Loucy (cell line): Measurements from ENCODE around the gene ETNK2.

Experiments used
- H2AFZ ChIP-seq: fragments of 200-600 bp; sonication (generic); 2 replicates; pipeline ENCODE4 v1.6.0; 2016; ENCODE audit warnings: antibody characterized with exemption, mild to moderate bottlenecking, low read length, moderate library complexity
- H3F3A ChIP-seq: fragments of 200-600 bp; 2 replicates; pipeline ENCODE4 v1.6.0; 2016; ENCODE audit warnings: antibody characterized with exemption, low read depth, mild to moderate bottlenecking
- H3K27me3 ChIP-seq: fragments of 200-600 bp; sonication (generic); 2 replicates; pipeline ENCODE4 v1.6.1; 2014; ENCODE audit warnings: low read length, mild to moderate bottlenecking; ENCODE audit not compliant: insufficient read depth, poor library complexity, severe bottlenecking
- H3K36me3 ChIP-seq: fragments of 200-600 bp; sonication (generic); 2 replicates; pipeline ENCODE4 v1.6.1; 2016; ENCODE audit warnings: low read length; ENCODE audit not compliant: insufficient read depth
- H3K4me1 ChIP-seq: fragments of 200-600 bp; sonication (generic); 2 replicates; pipeline ENCODE4 v1.5.1; 2014; ENCODE audit warnings: low read length, mild to moderate bottlenecking; ENCODE audit not compliant: insufficient read depth, poor library complexity, severe bottlenecking
- H3K4me2 ChIP-seq: fragments of 200-600 bp; sonication (generic); 2 replicates; pipeline ENCODE4 v1.6.0; 2014; ENCODE audit warnings: antibody characterized with exemption, low read length, low read depth, mild to moderate bottlenecking; ENCODE audit not compliant: poor library complexity, severe bottlenecking
- H3K4me3 ChIP-seq: fragments of 200-600 bp; sonication (generic); 2 replicates; pipeline ENCODE4 v1.5.1; 2014; ENCODE audit warnings: low read length, mild to moderate bottlenecking, mixed read lengths; ENCODE audit not compliant: poor library complexity, severe bottlenecking
- H3K79me2 ChIP-seq: fragments of 200-600 bp; sonication (generic); 2 replicates; pipeline ENCODE4 v1.6.1; 2014; ENCODE audit warnings: low read length; ENCODE audit not compliant: insufficient read depth
- H3K9ac ChIP-seq: fragments of 200-600 bp; sonication (generic); 2 replicates; pipeline ENCODE4 v1.6.0; 2014; ENCODE audit warnings: mild to moderate bottlenecking, low read depth, low read length, moderate library complexity; ENCODE audit not compliant: poor library complexity, severe bottlenecking
- H3K9me2 ChIP-seq: fragments of 200-600 bp; sonication (generic); replicated peaks from 2 replicates; pipeline ENCODE4 v1.6.1; 2016; ENCODE audit warnings: low read depth, low read length, mixed read lengths
- H3K9me3 ChIP-seq: fragments of 200-600 bp; sonication (generic); 2 replicates; pipeline ENCODE4 v1.6.1; 2014; ENCODE audit warnings: mild to moderate bottlenecking, antibody characterized with exemption, low read length, low read depth; ENCODE audit not compliant: insufficient read depth
- H4K20me1 ChIP-seq: fragments of 200-600 bp; sonication (generic); 2 replicates; pipeline ENCODE4 v1.6.0; 2014; ENCODE audit warnings: antibody characterized with exemption, low read length, mild to moderate bottlenecking; ENCODE audit not compliant: insufficient read depth, poor library complexity, severe bottlenecking
- EZH2phosphoT487 ChIP-seq: fragments of 200-600 bp; IDR thresholded peaks from 2 replicates; pipeline ENCODE4 v1.6.1; 2018; ENCODE audit warnings: antibody characterized with exemption, mild to moderate bottlenecking, moderate library complexity, borderline replicate concordance
- TF ChIP-seq, protein P1 (sequence below): fragments of 200-600 bp; sonication (generic); conservative IDR thresholded peaks from 2 replicates; pipeline ENCODE4 v1.5.1; 2014; ENCODE audit warnings: mild to moderate bottlenecking, antibody characterized with exemption, low read length

Gene ETNK2

DNA sequence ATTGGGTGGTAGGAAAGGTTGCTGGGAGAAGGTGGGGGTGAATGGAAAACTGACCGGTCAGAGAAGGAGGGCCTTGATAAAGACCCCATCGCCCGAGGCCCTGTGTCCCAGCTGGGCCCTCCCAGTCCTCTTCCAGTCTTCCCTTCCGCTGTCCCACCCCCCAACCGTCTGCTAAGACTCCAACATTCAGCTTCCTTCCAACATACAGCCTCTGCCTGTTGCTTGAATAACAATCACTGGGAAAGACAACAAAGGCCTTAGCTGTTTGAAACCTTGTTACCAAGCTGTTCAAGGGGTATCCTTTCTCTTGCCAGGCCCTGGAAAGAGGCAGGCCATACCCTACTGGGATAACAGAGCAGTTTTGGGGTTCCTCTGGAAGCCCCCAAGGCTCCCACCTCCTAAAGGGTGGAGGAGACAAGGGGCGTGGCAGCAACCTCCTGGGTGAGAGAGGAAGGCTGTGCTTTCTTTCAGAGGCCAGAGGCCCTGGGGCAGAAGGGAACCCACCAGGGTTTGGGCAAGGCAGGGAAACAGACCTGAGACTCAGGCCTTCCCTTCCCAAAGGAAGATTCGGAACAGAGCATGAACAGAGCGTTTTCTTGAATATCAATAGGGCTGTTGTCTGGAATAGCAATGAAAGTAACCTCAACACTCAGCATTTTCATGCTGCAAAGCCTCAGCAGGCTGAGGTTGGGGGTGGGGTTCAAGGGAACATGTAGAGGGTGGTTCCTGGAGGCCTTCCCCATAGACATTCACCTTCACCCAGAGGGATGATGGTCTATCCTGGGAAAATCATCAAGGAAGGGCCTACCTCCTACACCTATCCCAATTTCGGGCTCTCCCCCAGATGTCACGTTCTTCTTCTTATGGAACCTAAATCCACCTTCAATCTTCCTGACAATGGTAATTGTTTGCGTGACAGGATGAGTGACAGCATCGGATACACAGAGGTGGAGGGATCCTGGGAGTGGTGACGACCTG is 4.1 kb downstream of the ETNK2 start:
- no peaks in the 10 kb centered on the region for H3K9me3 ChIP-seq
- peaks cover 4% of the 10 kb centered on the region for H3K4me1 ChIP-seq
- no peak overlapping the region for H3K4me3 ChIP-seq
- H3F3A ChIP-seq = no peaks in the 10 kb centered on the region
- H3K9me2 ChIP-seq = no peaks in the 10 kb centered on the region
- no peaks in the 10 kb centered on the region for H3K27me3 ChIP-seq
- TF ChIP-seq EZH2phosphoT487 = no peak
- TF ChIP-seq, protein P1, sequence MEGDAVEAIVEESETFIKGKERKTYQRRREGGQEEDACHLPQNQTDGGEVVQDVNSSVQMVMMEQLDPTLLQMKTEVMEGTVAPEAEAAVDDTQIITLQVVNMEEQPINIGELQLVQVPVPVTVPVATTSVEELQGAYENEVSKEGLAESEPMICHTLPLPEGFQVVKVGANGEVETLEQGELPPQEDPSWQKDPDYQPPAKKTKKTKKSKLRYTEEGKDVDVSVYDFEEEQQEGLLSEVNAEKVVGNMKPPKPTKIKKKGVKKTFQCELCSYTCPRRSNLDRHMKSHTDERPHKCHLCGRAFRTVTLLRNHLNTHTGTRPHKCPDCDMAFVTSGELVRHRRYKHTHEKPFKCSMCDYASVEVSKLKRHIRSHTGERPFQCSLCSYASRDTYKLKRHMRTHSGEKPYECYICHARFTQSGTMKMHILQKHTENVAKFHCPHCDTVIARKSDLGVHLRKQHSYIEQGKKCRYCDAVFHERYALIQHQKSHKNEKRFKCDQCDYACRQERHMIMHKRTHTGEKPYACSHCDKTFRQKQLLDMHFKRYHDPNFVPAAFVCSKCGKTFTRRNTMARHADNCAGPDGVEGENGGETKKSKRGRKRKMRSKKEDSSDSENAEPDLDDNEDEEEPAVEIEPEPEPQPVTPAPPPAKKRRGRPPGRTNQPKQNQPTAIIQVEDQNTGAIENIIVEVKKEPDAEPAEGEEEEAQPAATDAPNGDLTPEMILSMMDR = no peak
- H3K79me2 ChIP-seq = no peaks in the 10 kb centered on the region
- H3K9ac ChIP-seq = no peak overlapping the region
- H4K20me1 ChIP-seq = no peaks in the 10 kb centered on the region
- H2AFZ ChIP-seq = no peak overlapping the region
- H3K36me3 ChIP-seq = no peaks in the 10 kb centered on the region
- no peak overlapping the region for H3K4me2 ChIP-seq

DNA sequence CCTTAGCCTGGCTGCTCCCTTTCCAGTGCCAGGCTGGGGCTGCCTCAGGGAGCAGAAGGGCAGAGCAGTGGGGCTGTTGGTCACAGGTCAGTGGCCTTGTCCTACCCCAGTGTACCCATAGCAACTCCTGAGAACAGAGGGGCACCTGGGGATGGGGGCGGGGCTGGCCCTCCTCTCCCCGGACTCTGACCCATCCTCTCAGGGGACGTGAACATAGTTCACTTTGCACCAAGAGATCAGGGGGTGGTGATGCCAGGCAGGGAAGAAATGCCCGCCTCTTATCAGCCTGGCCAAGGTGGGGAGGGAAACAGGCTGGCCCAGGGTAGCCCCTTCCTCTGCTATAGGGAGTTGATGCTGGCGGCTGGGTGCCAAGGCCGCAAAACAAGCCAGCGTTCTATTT is 4.9 kb downstream of the ETNK2 start:
- Histone ChIP-seq H3K9me2 (no peaks in the 10 kb centered on the region), H4K20me1 (no peaks in the 10 kb centered on the region), H3K27me3 (no peaks in the 10 kb centered on the region), H3F3A (no peaks in the 10 kb centered on the region), H2AFZ (no peak overlapping the region), H3K9me3 (no peaks in the 10 kb centered on the region), H3K79me2 (no peaks in the 10 kb centered on the region), H3K4me3 (no peak overlapping the region), H3K4me1 (no peaks in the 10 kb centered on the region), H3K36me3 (no peaks in the 10 kb centered on the region), H3K9ac (no peak overlapping the region), H3K4me2 (no peak overlapping the region)
- TF ChIP-seq, protein P1 = no peak
- TF ChIP-seq EZH2phosphoT487 = no peak

DNA sequence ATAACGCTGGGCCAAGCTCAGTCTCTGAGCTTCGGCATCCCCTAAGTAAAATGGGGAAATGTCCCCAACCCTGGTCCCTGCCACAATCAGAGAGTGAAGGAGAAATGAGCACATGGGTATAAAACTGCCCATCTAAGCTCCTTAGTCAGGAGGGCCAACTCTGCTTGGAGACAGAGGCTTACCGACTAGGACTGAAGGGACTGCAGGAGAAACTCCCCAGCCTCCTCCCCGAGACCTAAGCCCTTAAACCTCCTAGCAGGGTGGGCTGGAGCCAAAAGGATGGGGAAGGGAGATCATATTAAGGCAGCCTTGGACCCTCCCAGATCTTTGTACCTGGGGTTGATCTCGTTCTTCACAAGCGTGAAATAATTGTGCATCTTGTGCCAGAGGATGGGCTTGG is 5.5 kb downstream of the ETNK2 start:
- no peak overlapping the region for H3K4me2 ChIP-seq
- H4K20me1 ChIP-seq = no peaks in the 10 kb centered on the region
- H3K4me3 ChIP-seq = no peak overlapping the region

More for the DNA sequence above, 5.5 kb downstream of the ETNK2 start:
- H3K9me3 ChIP-seq = no peaks in the 10 kb centered on the region
- H3K4me1 ChIP-seq = no peaks in the 10 kb centered on the region
- no peaks in the 10 kb centered on the region for H3K9me2 ChIP-seq
- H3K27me3 ChIP-seq = no peaks in the 10 kb centered on the region
- H3K79me2 ChIP-seq = no peaks in the 10 kb centered on the region
- no peaks in the 10 kb centered on the region for H3F3A ChIP-seq
- H3K36me3 ChIP-seq = no peaks in the 10 kb centered on the region
- no peak overlapping the region for H2AFZ ChIP-seq
- H3K9ac ChIP-seq = no peak overlapping the region
- TF ChIP-seq, protein P1 = no peak
- TF ChIP-seq EZH2phosphoT487 = no peak
